Testis (tissue), 3 donors: ENCODE results near the gene LMX1A. TPM values are rescaled to one million over a fixed set of nuclear protein-coding genes. Genes with fewer than 3 reads are reported as not detected.
A peak's percentile ranks its signal among the peaks of the same experiment; 100 is the strongest.

Experiments
- DNase-seq: peaks from one replicate; pipeline ENCODE4 v3.0.0-alpha.2; 2019
- H3K27ac ChIP-seq, 2 donors: fragments of 200-600 bp; sonication (generic); one replicate each; pipeline ENCODE4 v1.5.1; 2019
- H3K27me3 ChIP-seq: fragments of 200-600 bp; sonication (generic); one replicate; pipeline ENCODE4 v1.5.1; 2019
- H3K36me3 ChIP-seq: fragments of 200-600 bp; sonication (generic); one replicate; pipeline ENCODE4 v1.5.1; 2017; ENCODE audit warnings: low read depth; ENCODE audit errors: missing control alignments
- H3K4me1 ChIP-seq: fragments of 200-600 bp; sonication (generic); one replicate; pipeline ENCODE4 v1.5.1; 2019
- H3K4me3 ChIP-seq, 2 donors: fragments of 200-600 bp; sonication (generic); one replicate each; pipeline ENCODE4 v1.5.1; 2017 to 2019
- H3K9me3 ChIP-seq: fragments of 200-600 bp; sonication (generic); one replicate; pipeline ENCODE4 v1.5.1; 2017
- CTCF ChIP-seq, 3 experiments: fragments of 450-650 bp in 2 of 3; fragments of 200-600 bp in 1 of 3; sonication (generic) in 1 of 3; IDR thresholded peaks; one replicate each; pipeline ENCODE4 v1.5.1; 2016 to 2019; ENCODE audit warnings: antibody characterized with exemption in 3 of 3, mild to moderate bottlenecking in 2 of 3, moderate library complexity in 1 of 3
- POLR2A ChIP-seq: fragments of 450-650 bp; IDR thresholded peaks from one replicate; pipeline ENCODE4 v1.6.1; 2017; ENCODE audit warnings: antibody characterized with exemption, mild to moderate bottlenecking, moderate library complexity
- WGBS, 2 donors: methylation state at CpG; one replicate each; pipeline ENCODE4 v1.1.5; 2018; 5-methylcytosine and 5-hydroxymethylcytosine counted together
- intact Hi-C: fragments of 100-400 bp; cut with DNase I; formaldehyde crosslinking; loops from one replicate; pipeline ENCODE4 v1.15.1; 2023; ENCODE audit warnings: low total_unique reads
- polyA plus RNA-seq: library from polyadenylated mRNA; stranded (reverse); fragments of 350-450 nt; fragmentation: Illumina TruSeq; extraction: RNeasy Lipid Tissue Mini Kit (QIAGEN cat#74804); gene quantifications from one replicate; pipeline ENCODE4 v1.2.3, GENCODE V29; 2014; ENCODE audit warnings: low read depth, low replicate concordance; ENCODE audit not compliant: insufficient read depth
- total RNA-seq, 2 donors: library from RNA; depleted of rRNA; stranded (reverse); fragments of >200 nt; gene quantifications; one replicate each; pipeline ENCODE4 v1.2.3, GENCODE V29; 2016

LMX1A gene
- total and polyA plus RNA-seq, 3 donors from 2014 or later, result 0.62 to 2.6 (median 0.94) TPM

- intact Hi-C loops, result no loop called here
- TF ChIP-seq CTCF (IDR thresholded peaks at IDR 0.05), result no peak
- TF ChIP-seq POLR2A, result no peak
Measured at GRCh38 chr1:165315481-165315880, 41.0 kb downstream of the LMX1A start.

GRCh38 chr1:165313903-165314302 is 42.6 kb downstream of the LMX1A start:
- no peaks in the 10 kb centered on the region for H3K4me1 ChIP-seq
- no peaks in the 10 kb centered on the region for H3K9me3 ChIP-seq
- peak; percentile 25 for DNase-seq
- H3K4me3 ChIP-seq, result no peak overlapping the region
- TF ChIP-seq CTCF (IDR thresholded peaks at IDR 0.05), result no peak
- no peak for TF ChIP-seq POLR2A
- WGBS, 2 donors, result 33 to 38% methylated on average over 4 of the region's 4 CpGs
- no peak overlapping the region for H3K27ac ChIP-seq
- intact Hi-C loops, result no loop called here
- H3K36me3 ChIP-seq, result no peaks in the 10 kb centered on the region
- H3K27me3 ChIP-seq, result no peaks in the 10 kb centered on the region

More at GRCh38 chr1:165315481-165315880, 41.0 kb downstream of the LMX1A start:
- no peak overlapping the region for H3K4me3 ChIP-seq
- WGBS, 2 donors, result 80 to 81% methylated on average over 3 of the region's 3 CpGs
- DNase-seq, result no peak
- H3K4me1 ChIP-seq, result no peaks in the 10 kb centered on the region
- H3K27ac ChIP-seq, result no peak overlapping the region
- H3K27me3 ChIP-seq, result no peaks in the 10 kb centered on the region
- H3K36me3 ChIP-seq, result no peaks in the 10 kb centered on the region
- H3K9me3 ChIP-seq, result no peaks in the 10 kb centered on the region

GRCh38 chr1:165312591-165312990 is 43.9 kb downstream of the LMX1A start:
- Histone ChIP-seq H3K4me1 (no peaks in the 10 kb centered on the region), H3K27ac (no peak overlapping the region), H3K27me3 (no peaks in the 10 kb centered on the region), H3K36me3 (no peaks in the 10 kb centered on the region), H3K4me3 (no peak overlapping the region), H3K9me3 (no peaks in the 10 kb centered on the region)
- intact Hi-C loops, result no loop called here
- TF ChIP-seq POLR2A (no peak), CTCF (IDR thresholded peaks at IDR 0.05) (no peak)
- DNase-seq, result no peak
- WGBS, 2 donors, result 78 to 83% methylated on average over 2 of the region's 2 CpGs

- no peaks in the 10 kb centered on the region for H3K36me3 ChIP-seq
- H3K27ac ChIP-seq, result no peak overlapping the region
Measured at GRCh38 chr1:165306543-165307434, 49.7 kb downstream of the LMX1A start.

More at GRCh38 chr1:165306543-165307434, 49.7 kb downstream of the LMX1A start:
- no peaks in the 10 kb centered on the region for H3K27me3 ChIP-seq
- no peaks in the 10 kb centered on the region for H3K9me3 ChIP-seq
- TF ChIP-seq CTCF (IDR thresholded peaks at IDR 0.05), result no peak
- no peak for TF ChIP-seq POLR2A
- WGBS, 2 donors, result 80 to 81% methylated on average over 6 of the region's 6 CpGs
- intact Hi-C loops, result no loop called here
- H3K4me1 ChIP-seq, result no peaks in the 10 kb centered on the region
- H3K4me3 ChIP-seq, result no peak overlapping the region
- no peak for DNase-seq
